MCF 10A (cell line): ENCODE results near the gene CLEC2B. TPM values are rescaled to one million over a fixed set of nuclear protein-coding genes. Genes with fewer than 3 reads are reported as not detected.

Experiments used
- BruUV-seq: library from RNA; stranded (reverse); fragments of 400-500 nt; replicated peaks from 2 replicates; lab custom pipeline; 2021; lab: Mats Ljungman, UMichigan
- CTCF ChIA-PET: fragments of 300-600 bp; sonication (Branson Sonifier 250); formaldehyde crosslinking; extraction: SDS; loops from one replicate; lab custom pipeline; 2021; ENCODE audit warnings: antibody characterized with exemption, inconsistent platforms; lab: Yijun Ruan, JAX
- POLR2A ChIA-PET: fragments of 300-600, 350-650 bp; sonication (Branson Sonifier 250); formaldehyde crosslinking; extraction: SDS; loops from one replicate; lab custom pipeline; 2020; ENCODE audit warnings: antibody characterized with exemption, inconsistent platforms; lab: Yijun Ruan, JAX
- DNase-seq: peaks from one replicate; pipeline ENCODE4 v3.0.0-alpha.2; 2018; ENCODE audit not compliant: unreplicated experiment
- H3K27ac Mint-ChIP-seq: one replicate; pipeline ENCODE4 v1.8.0; 2022; ENCODE audit warnings: mild to moderate bottlenecking, low read depth, mixed read lengths; ENCODE audit not compliant: unreplicated experiment
- H3K27me3 Mint-ChIP-seq: one replicate; pipeline ENCODE4 v1.8.0; 2022; ENCODE audit warnings: mixed read lengths; ENCODE audit not compliant: insufficient read depth, unreplicated experiment
- H3K36me3 Mint-ChIP-seq: one replicate; pipeline ENCODE4 v1.8.0; 2022; ENCODE audit warnings: mild to moderate bottlenecking, moderate library complexity, mixed read lengths; ENCODE audit not compliant: insufficient read depth, unreplicated experiment
- H3K4me1 Mint-ChIP-seq: one replicate; pipeline ENCODE4 v1.8.0; 2022; ENCODE audit warnings: mixed read lengths; ENCODE audit not compliant: insufficient read depth, unreplicated experiment
- H3K4me3 Mint-ChIP-seq: one replicate; pipeline ENCODE4 v1.8.0; 2022; ENCODE audit warnings: mild to moderate bottlenecking, moderate library complexity, mixed read lengths; ENCODE audit not compliant: unreplicated experiment
- H3K9me3 Mint-ChIP-seq: one replicate; pipeline ENCODE4 v1.8.0; 2022; ENCODE audit warnings: mixed read lengths; ENCODE audit not compliant: unreplicated experiment
- CTCF ChIP-seq: fragments of 200-600 bp; IDR thresholded peaks from one replicate; pipeline ENCODE4 v1.8.0; 2022; ENCODE audit warnings: antibody characterized with exemption, mild to moderate bottlenecking; ENCODE audit not compliant: unreplicated experiment
- intact Hi-C: fragments of 100-400 bp; cut with micrococcal nuclease; formaldehyde crosslinking; loops from 2 replicates; pipeline ENCODE4 v1.14.1; 2022
- total RNA-seq: library from RNA; stranded (reverse); gene quantifications from 2 replicates; pipeline ENCODE4 v1.2.3, GENCODE V29; 2022

The CLEC2B gene
- total RNA-seq, 1 experiment from 2014 or later = 2.2 TPM

- no peak for TF ChIP-seq CTCF
- H3K9me3 Mint-ChIP-seq = no peaks in the 10 kb centered on the region
- ChIA-PET POLR2A (interaction anchor here (0.5 to 0.6 kb wide), 2 partner anchors 98 to 191 kb away, joined by 3 to 6 read pairs; no protein-coding TSS in a partner anchor), CTCF (no interaction called here)
- H3K27me3 Mint-ChIP-seq = no peaks in the 10 kb centered on the region
- no peaks in the 10 kb centered on the region for H3K4me1 Mint-ChIP-seq
- DNase-seq = no peak
- H3K4me3 Mint-ChIP-seq = no peak overlapping the region
- no peak overlapping the region for H3K27ac Mint-ChIP-seq
- BruUV-seq = no TSS peak
- H3K36me3 Mint-ChIP-seq = no peaks in the 10 kb centered on the region
- intact Hi-C loops = no loop called here
These were observed 12.3 kb downstream of the CLEC2B start for GRCh38 chr12:9856894-9857293.

GRCh38 chr12:9856151-9856550 lies 13.0 kb downstream of the CLEC2B start:
- Mint-ChIP-seq H3K4me1 (no peaks in the 10 kb centered on the region), H3K9me3 (no peaks in the 10 kb centered on the region), H3K36me3 (no peaks in the 10 kb centered on the region), H3K4me3 (no peak overlapping the region), H3K27ac (no peak overlapping the region), H3K27me3 (no peaks in the 10 kb centered on the region)
- no TSS peak for BruUV-seq
- ChIA-PET CTCF (no interaction called here), POLR2A (no interaction called here)
- no peak for TF ChIP-seq CTCF
- DNase-seq = no peak
- intact Hi-C loops = no loop called here

- no peaks in the 10 kb centered on the region for H3K27me3 Mint-ChIP-seq
- TF ChIP-seq CTCF = no peak
- no peak overlapping the region for H3K27ac Mint-ChIP-seq
- ChIA-PET CTCF (interaction anchor here (1.1 to 1.2 kb wide), 2 partner anchors 39 to 101 kb away, joined by 3 to 4 read pairs; no protein-coding TSS in a partner anchor), POLR2A (interaction anchor here (1.1 kb wide), 1 partner anchor 16 kb away, joined by 3 read pairs; no protein-coding TSS in a partner anchor)
- DNase-seq = no peak
- peaks cover 7% of the 10 kb centered on the region for H3K9me3 Mint-ChIP-seq
- no TSS peak for BruUV-seq
- intact Hi-C loops = no loop called here
- H3K36me3 Mint-ChIP-seq = no peaks in the 10 kb centered on the region
- no peaks in the 10 kb centered on the region for H3K4me1 Mint-ChIP-seq
- H3K4me3 Mint-ChIP-seq = no peak overlapping the region
These were observed 17.2 kb downstream of the CLEC2B start for GRCh38 chr12:9851927-9852326.

GRCh38 chr12:9851050-9851449 lies 18.1 kb downstream of the CLEC2B start:
- Mint-ChIP-seq H3K36me3 (no peaks in the 10 kb centered on the region), H3K4me3 (no peak overlapping the region), H3K27me3 (no peaks in the 10 kb centered on the region), H3K27ac (no peak overlapping the region), H3K4me1 (no peaks in the 10 kb centered on the region), H3K9me3 (peaks cover 14% of the 10 kb centered on the region)
- POLR2A ChIA-PET = interaction anchor here (1.1 kb wide), 1 partner anchor 17 kb away, joined by 3 read pairs; no protein-coding TSS in a partner anchor
- intact Hi-C loops = no loop called here
- no peak for TF ChIP-seq CTCF
- BruUV-seq = no TSS peak
- CTCF ChIA-PET = interaction anchor here (0.6 to 1.2 kb wide), 4 partner anchors 38 to 1744 kb away, joined by 4 to 8 read pairs (median 4); no protein-coding TSS in a partner anchor
- no peak for DNase-seq
